ENCODE measurements around the gene FCGR2B.
"Not testable (repeated sequence)": the region's sequence is repeated elsewhere in the genome, so short reads cannot be mapped to it uniquely, and the experiment has no call there.

Gene FCGR2B

GRCh38 chr1:161647507-161648360, 15.2 kb upstream of the FCGR2B start:
- DNase-seq (ENCODE audit: low read depth): not testable (repeated sequence)

GRCh38 chr1:161653541-161653940, 9.4 kb upstream of the FCGR2B start:
- DNase-seq (ENCODE audit: low read depth): not testable (repeated sequence)

DNA sequence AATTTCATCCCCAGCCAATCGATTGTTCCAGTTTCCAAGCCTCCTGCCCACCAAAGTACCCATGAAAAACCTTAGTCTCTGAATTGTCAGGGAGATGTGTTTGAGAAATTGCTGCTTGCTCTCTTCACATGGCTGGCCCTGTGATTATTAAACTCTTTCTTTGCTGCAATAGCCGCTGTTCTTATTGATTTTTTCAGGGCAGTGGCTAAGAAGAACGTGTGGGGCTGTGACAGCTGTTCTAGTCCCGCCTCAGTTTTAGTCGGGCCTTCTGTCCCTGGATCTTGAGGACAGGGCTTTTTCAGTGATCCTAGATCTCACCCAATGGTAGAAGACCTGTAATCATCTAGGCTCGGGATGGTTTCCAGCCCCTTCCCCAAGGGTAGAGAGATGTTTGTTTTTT, 9.0 kb upstream of the FCGR2B start:
- not testable (repeated sequence) for DNase-seq (ENCODE audit: low read depth)

DNA sequence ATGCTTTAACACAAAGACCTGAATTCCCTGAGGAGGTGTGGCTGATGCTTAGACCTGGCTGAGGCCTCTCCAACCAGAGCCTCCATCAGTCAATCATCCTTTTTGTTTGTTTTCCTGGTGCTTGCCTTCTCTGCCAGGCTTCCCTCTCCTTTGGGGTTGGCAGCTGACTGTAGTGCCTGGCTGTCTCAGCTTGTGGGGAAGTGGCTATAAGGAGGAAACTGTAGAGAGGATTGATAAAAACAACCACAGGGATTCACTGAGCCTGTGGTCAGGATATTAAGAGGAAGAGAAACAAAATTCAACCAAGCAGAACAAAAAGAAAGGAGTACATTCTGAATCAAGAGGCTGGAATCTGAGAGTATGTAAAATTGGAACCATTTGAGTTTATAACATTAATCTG, 4.4 kb upstream of the FCGR2B start:
- not testable (repeated sequence) for DNase-seq (ENCODE audit: low read depth)

GRCh38 chr1:161661660-161662311, 1.2 kb upstream of the FCGR2B start:
- not testable (repeated sequence) for DNase-seq (ENCODE audit: low read depth)

GRCh38 chr1:161663569-161663968, 626 bp downstream of the FCGR2B start:
- DNase-seq (ENCODE audit: low read depth): not testable (repeated sequence)

DNA sequence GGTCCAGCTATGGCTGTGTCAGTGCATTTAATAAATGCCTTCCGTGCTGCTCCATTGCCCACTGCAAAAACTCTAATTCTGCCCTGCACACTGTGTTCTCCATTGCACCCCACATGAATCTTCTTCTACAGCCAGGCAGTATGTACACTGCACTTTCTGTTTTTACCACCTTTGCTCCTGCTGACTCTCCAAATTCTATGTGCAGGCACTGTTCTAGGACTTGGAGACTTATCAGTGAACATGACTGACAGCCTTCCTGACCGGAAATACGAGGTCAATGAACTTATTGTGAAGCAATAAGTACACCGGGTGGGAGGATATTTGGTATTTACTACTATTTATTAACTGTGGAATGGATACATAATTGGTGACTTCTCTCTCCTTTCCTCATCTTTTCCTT, 1.7 kb downstream of the FCGR2B start:
- DNase-seq (ENCODE audit: low read depth): not testable (repeated sequence)

DNA sequence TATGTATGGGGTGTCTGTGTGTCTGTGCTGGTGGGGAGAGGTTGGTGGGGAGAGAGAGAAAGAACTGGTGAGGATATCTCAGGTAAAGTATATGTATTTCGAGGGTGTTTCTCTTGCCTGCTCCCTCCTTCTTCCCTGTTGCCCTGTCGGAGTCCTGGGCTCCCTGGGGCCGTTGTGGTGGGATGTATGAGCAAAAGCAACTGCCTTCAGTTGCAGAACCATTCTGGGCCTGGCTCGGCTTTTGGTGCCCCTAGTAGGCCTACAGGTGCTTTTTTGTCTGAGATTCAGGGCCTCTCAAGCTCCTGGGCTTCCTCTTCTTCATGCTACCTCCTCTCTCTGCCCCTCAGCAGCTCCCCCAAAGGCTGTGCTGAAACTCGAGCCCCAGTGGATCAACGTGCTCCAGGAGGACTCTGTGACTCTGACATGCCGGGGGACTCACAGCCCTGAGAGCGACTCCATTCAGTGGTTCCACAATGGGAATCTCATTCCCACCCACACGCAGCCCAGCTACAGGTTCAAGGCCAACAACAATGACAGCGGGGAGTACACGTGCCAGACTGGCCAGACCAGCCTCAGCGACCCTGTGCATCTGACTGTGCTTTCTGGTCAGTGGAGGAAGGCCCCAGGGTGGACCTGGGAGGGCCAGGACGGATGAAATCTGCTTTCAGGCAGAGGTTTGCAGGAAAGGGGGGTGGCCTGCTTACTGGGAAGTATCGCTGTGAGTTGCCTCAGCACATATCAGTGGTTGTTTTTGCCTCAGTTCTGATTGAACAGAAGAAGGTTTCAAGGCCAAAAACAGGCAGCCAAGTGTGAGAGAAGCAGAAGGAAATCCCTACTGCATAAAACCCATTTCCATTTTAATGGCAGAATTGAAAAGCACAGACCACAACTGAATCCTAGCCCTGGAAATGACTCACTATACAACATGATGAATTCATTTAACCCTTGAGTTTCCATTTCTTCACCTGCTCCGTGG, 8.4 kb downstream of the FCGR2B start:
- not testable (repeated sequence) for DNase-seq (ENCODE audit: low read depth)

GRCh38 chr1:161673437-161673836, 10.5 kb downstream of the FCGR2B start:
- DNase-seq (ENCODE audit: low read depth): not testable (repeated sequence)

GRCh38 chr1:161674447-161674846, 11.5 kb downstream of the FCGR2B start:
- not testable (repeated sequence) for DNase-seq (ENCODE audit: low read depth)

- DNase-seq (ENCODE audit: low read depth): not testable (repeated sequence)
Observed at GRCh38 chr1:161674908-161675307, 12.0 kb downstream of the FCGR2B start.

DNA sequence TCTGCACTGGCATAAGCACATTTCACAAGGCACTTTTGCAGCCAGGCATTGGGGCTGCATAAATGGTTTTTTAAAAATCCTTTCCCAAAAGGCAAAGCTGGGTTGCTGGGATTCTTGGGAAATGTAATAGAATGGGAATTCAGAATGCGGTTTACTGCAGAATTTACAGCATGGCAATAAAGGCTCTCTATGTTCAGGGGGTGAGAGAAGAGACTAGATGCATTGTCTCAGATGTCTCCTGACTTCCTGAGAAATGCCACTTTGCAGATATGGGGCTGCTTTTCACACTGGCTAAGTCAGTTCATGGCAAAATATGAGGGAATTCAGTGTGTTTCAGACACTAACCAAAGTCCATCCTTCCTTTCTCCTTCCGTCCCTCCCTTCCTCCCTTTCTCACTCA, 13.5 kb downstream of the FCGR2B start:
- DNase-seq (ENCODE audit: low read depth): no peak

DNA sequence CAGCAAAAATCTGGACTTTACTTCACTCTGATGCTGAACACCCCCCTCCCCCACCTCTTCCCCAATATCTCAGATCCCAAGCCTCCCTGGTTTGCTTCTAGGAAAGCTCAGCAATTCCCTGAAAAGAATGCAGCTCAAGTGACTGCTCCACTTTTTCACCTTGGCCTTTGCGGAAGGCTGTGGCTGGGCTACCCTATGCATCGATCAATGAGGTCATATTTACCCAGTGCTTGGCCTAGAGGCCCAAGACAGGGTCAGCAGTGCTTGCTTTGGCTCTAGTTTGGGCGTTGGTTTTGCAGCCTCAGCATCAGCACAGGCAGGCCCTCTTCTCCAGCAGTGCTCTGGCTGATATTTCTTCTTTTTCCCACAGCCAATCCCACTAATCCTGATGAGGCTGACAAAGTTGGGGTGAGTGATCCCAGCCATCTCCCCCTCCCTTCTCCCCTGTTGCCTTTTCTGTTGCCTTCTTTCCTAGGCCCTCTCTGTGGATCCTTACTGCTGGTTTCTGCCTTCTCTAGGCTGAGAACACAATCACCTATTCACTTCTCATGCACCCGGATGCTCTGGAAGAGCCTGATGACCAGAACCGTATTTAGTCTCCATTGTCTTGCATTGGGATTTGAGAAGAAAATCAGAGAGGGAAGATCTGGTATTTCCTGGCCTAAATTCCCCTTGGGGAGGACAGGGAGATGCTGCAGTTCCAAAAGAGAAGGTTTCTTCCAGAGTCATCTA, 14.2 kb downstream of the FCGR2B start:
- DNase-seq (ENCODE audit: low read depth): no peak

DNA sequence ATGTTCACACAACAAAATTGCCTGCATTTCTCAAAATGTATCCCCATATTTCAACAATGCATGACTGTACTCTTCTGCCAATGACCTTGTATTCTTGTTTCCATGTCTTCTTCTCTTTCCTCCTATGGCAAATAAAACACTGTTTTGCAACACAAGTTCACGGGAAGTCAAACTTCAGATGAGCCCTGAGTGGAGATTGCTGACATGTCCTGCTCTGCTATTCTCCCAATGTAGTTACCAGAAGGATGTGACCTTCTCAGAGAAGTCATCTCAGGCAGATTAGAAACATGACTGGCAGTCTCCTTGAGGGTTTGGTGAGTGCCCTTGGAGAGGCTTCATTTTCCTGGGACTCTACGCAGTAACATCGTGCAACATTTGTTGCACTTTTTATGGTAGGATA, 15.6 kb downstream of the FCGR2B start:
- DNase-seq (ENCODE audit: low read depth): no peak

- DNase-seq (ENCODE audit: low read depth): no peak
Observed at GRCh38 chr1:161681879-161682278, 18.9 kb downstream of the FCGR2B start.

DNA sequence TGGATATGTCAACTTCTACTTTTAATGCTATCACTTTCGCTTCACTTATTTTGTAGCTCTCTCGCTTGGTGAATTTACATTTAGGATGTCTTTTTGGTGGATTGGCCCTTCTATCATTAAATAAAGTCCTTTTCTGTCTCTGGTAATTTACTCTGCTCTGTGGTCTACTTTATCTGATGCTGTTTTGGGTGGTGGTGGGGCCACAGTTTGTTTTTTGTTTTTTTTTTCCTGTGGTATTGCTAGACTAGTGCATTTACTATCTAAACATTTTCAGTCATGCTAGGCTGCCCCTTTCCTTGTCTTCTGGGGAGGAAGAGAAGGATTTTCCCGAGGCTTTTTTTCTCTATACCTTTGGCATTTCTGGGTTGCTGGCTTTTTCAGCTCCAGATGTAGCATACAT, 26.0 kb downstream of the FCGR2B start:
- no peak for DNase-seq (ENCODE audit: low read depth)

DNA sequence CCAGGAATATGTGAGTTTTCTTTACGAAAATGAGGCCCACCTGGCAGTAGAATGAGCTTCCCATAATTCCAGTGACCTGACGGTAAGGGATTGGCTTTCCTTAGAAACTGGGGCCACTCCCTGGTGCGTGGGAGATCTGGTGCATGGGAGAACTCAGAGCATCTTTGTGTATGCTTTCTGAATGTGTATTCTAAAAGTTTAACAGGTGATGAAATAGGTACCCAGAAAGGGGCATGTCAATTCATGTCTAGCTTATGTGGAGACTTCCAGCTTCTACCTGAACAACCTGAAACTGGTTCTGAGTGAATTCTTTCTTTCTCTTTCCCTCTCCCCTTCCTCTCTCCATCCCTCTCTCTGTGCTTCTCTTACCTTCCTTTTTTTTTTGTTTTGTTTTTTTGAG, 28.9 kb downstream of the FCGR2B start:
- no peak for DNase-seq (ENCODE audit: low read depth)

GRCh38 chr1:161693020-161693712, 30.2 kb downstream of the FCGR2B start:
- not testable (repeated sequence) for DNase-seq (ENCODE audit: low read depth)

DNA sequence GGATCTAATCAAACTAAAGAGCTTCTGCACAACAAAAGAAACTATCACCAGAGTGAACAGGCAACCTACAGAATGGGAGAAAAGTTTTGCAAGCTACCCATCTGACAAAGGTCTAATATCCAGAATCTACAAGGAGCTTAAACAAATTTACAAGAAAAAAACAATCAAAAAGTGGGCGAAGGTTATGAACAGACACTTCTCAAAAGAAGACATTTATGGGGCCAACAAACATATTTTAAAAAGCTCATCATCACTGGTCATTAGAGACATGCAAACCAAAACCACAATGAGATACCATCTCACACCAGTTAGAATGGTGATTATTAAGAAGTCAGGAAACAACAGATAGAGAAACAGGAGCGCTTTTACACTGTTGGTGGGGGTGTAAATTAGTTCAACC, 35.4 kb downstream of the FCGR2B start:
- not testable (repeated sequence) for DNase-seq (ENCODE audit: low read depth)

- DNase-seq (ENCODE audit: low read depth): no peak
Observed at GRCh38 chr1:161702250-161702649, 39.3 kb downstream of the FCGR2B start.

DNA sequence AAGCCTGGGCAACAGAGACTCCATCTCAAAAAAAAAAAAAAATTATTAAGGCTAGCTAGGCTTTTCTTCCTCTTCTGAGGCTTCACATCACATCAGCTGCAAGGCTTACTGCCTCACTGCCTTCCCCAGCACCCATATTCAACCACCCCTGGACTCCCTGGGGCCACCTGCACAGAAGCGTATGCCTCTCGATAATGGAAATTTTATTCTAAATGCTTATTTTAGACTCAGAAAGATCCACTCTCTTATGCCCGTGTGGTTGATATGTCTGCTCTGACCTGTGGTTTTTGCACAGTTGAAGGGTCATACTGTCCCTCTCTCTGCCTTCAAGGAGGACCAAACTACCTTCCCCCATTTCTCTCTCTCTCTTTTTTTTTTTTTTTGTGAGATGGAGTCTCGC, 42.6 kb downstream of the FCGR2B start:
- DNase-seq (ENCODE audit: low read depth): no peak

All from GM04503 (cell line).